NCI-H146 treated with DMSO at 0.1 percent for 48 hours (cell line): ENCODE results near the gene CDH4.
"Not testable (repeated sequence)": the region's sequence is repeated elsewhere in the genome, so short reads cannot be mapped to it uniquely, and the experiment has no call there.

Experiments used
- DNase-seq: peaks from one replicate; lab custom pipeline; 2025; ENCODE audit not compliant: unreplicated experiment; lab: John Stamatoyannopoulos, UW

Gene CDH4

GRCh38 chr20:61956396-61957342 is 704.6 kb downstream of the CDH4 start:
- no peak for DNase-seq

- no peak for DNase-seq
Measured at GRCh38 chr20:61957961-61958715, 706.1 kb downstream of the CDH4 start.

- no peak for DNase-seq
Measured at GRCh38 chr20:61958773-61959700, 707.0 kb downstream of the CDH4 start.

- DNase-seq: no peak
Measured at GRCh38 chr20:61960836-61961235, 708.8 kb downstream of the CDH4 start.

- no peak for DNase-seq
Measured at GRCh38 chr20:61963149-61963548, 711.1 kb downstream of the CDH4 start.

GRCh38 chr20:61963885-61964674 is 712.0 kb downstream of the CDH4 start:
- DNase-seq: no peak

- DNase-seq: no peak
Measured at GRCh38 chr20:61964675-61965605, 712.9 kb downstream of the CDH4 start.

GRCh38 chr20:61965606-61966491 is 713.8 kb downstream of the CDH4 start:
- DNase-seq: no peak

GRCh38 chr20:61966492-61967244 is 714.6 kb downstream of the CDH4 start:
- no peak for DNase-seq

GRCh38 chr20:61967300-61967699 is 715.2 kb downstream of the CDH4 start:
- DNase-seq: no peak

GRCh38 chr20:61968036-61968810 is 716.2 kb downstream of the CDH4 start:
- DNase-seq: no peak

GRCh38 chr20:61968932-61969331 is 716.9 kb downstream of the CDH4 start:
- no peak for DNase-seq

- DNase-seq: no peak
Measured at GRCh38 chr20:61969806-61970205, 717.7 kb downstream of the CDH4 start.

GRCh38 chr20:61970357-61970756 is 718.3 kb downstream of the CDH4 start:
- no peak for DNase-seq

- DNase-seq: not testable (repeated sequence)
Measured at GRCh38 chr20:61971595-61971994, 719.5 kb downstream of the CDH4 start.

- DNase-seq: no peak
Measured at GRCh38 chr20:61972636-61973508, 720.8 kb downstream of the CDH4 start.
